GM18498 (cell line): ENCODE data around the gene PRPSAP1.
"Not testable (repeated sequence)": the region's sequence is repeated elsewhere in the genome, so short reads cannot be mapped to it uniquely, and the experiment has no call there.

ENCODE experiments used
- ATAC-seq: cut with Tn5 transposase; IDR thresholded peaks from one replicate; pipeline ENCODE4 v1.9.1; 2021; ENCODE audit warnings: mild to moderate bottlenecking, moderate library complexity; ENCODE audit not compliant: unreplicated experiment

Gene PRPSAP1

GRCh38 chr17:76327696-76328095 is 26.0 kb downstream of the PRPSAP1 start:
- ATAC-seq = no peak

GRCh38 chr17:76326306-76326705 is 27.4 kb downstream of the PRPSAP1 start:
- ATAC-seq = no peak

- no peak for ATAC-seq
These were observed 35.1 kb downstream of the PRPSAP1 start for GRCh38 chr17:76318586-76318985.

- ATAC-seq = no peak
These were observed 36.2 kb downstream of the PRPSAP1 start for GRCh38 chr17:76317535-76317934.

- no peak for ATAC-seq
These were observed 39.1 kb downstream of the PRPSAP1 start for GRCh38 chr17:76314392-76315227.

GRCh38 chr17:76312735-76313134 is 41.0 kb downstream of the PRPSAP1 start:
- ATAC-seq = no peak

- ATAC-seq = no peak
These were observed 44.3 kb downstream of the PRPSAP1 start for GRCh38 chr17:76309461-76309860.

GRCh38 chr17:76307966-76308338 is 45.8 kb downstream of the PRPSAP1 start, which contains the start of gene QRICH2:
QRICH2 (minus strand) TSS chr17:76308276; CDS start chr17:76307998, 278 bp downstream.
- ATAC-seq = no peak

GRCh38 chr17:76307299-76307965 is 46.3 kb downstream of the PRPSAP1 start:
- ATAC-seq = no peak

- ATAC-seq = not testable (repeated sequence)
These were observed 48.6 kb downstream of the PRPSAP1 start for GRCh38 chr17:76305135-76305454.

GRCh38 chr17:76304226-76305134 is 49.2 kb downstream of the PRPSAP1 start:
- ATAC-seq = no peak

- no peak for ATAC-seq
These were observed 56.3 kb downstream of the PRPSAP1 start for GRCh38 chr17:76297436-76297835.

- no peak for ATAC-seq
These were observed 56.8 kb downstream of the PRPSAP1 start for GRCh38 chr17:76296889-76297288.

GRCh38 chr17:76296186-76296585 is 57.5 kb downstream of the PRPSAP1 start:
- ATAC-seq = no peak

- no peak for ATAC-seq
These were observed 60.6 kb downstream of the PRPSAP1 start for GRCh38 chr17:76293106-76293505.

GRCh38 chr17:76292567-76292966 is 61.1 kb downstream of the PRPSAP1 start:
- ATAC-seq = no peak

- no peak for ATAC-seq
These were observed 71.9 kb downstream of the PRPSAP1 start for GRCh38 chr17:76281573-76282371.

- no peak for ATAC-seq
These were observed 73.1 kb downstream of the PRPSAP1 start for GRCh38 chr17:76280650-76281049.

GRCh38 chr17:76279742-76280287 is 73.9 kb downstream of the PRPSAP1 start:
- ATAC-seq = no peak
